NCI-H1694 treated with DMSO at 0.1 percent for 48 hours (cell line): Measurements from ENCODE around the gene SETMAR.
"Not testable (repeated sequence)": the region's sequence is repeated elsewhere in the genome, so short reads cannot be mapped to it uniquely, and the experiment has no call there.

Source experiments
- DNase-seq: peaks from one replicate; lab custom pipeline; 2025; lab: John Stamatoyannopoulos, UW

Gene SETMAR

GRCh38 chr3:4313606-4314293, 10.6 kb downstream of the SETMAR start:
- no peak for DNase-seq

- DNase-seq: no peak
Measured at GRCh38 chr3:4314688-4315087, 11.5 kb downstream of the SETMAR start.

- DNase-seq: no peak
Measured at GRCh38 chr3:4320096-4320911, 17.1 kb downstream of the SETMAR start.

- no peak for DNase-seq
Measured at GRCh38 chr3:4321732-4322131, 18.6 kb downstream of the SETMAR start.

GRCh38 chr3:4322635-4323034, 19.5 kb downstream of the SETMAR start:
- DNase-seq: peak; percentile 2

GRCh38 chr3:4323246-4324027, 20.3 kb downstream of the SETMAR start:
- DNase-seq: no peak

- DNase-seq: no peak
Measured at GRCh38 chr3:4326868-4327267, 23.7 kb downstream of the SETMAR start.

GRCh38 chr3:4329806-4330205, 26.6 kb downstream of the SETMAR start:
- DNase-seq: not testable (repeated sequence)

GRCh38 chr3:4332111-4332510, 28.9 kb downstream of the SETMAR start:
- DNase-seq: no peak

GRCh38 chr3:4332574-4332973, 29.4 kb downstream of the SETMAR start:
- no peak for DNase-seq

- DNase-seq: no peak
Measured at GRCh38 chr3:4332991-4333390, 29.8 kb downstream of the SETMAR start.

GRCh38 chr3:4334548-4334947, 31.4 kb downstream of the SETMAR start:
- DNase-seq: no peak

- DNase-seq: no peak
Measured at GRCh38 chr3:4335840-4336562, 32.8 kb downstream of the SETMAR start.

GRCh38 chr3:4336850-4337546, 33.8 kb downstream of the SETMAR start:
- no peak for DNase-seq

GRCh38 chr3:4338751-4339150, 35.6 kb downstream of the SETMAR start:
- DNase-seq: no peak

- no peak for DNase-seq
Measured at GRCh38 chr3:4340077-4340410, 36.9 kb downstream of the SETMAR start.

GRCh38 chr3:4340411-4341335, 37.5 kb downstream of the SETMAR start:
- no peak for DNase-seq

- DNase-seq: no peak
Measured at GRCh38 chr3:4341336-4341675, 38.1 kb downstream of the SETMAR start.

- no peak for DNase-seq
Measured at GRCh38 chr3:4343258-4343657, 40.1 kb downstream of the SETMAR start.

GRCh38 chr3:4350789-4351163, 47.6 kb downstream of the SETMAR start:
- peak; percentile 0 for DNase-seq
